Measurements from ENCODE around the gene YTHDF2. TPM values are rescaled to one million over a fixed set of nuclear protein-coding genes. Genes with fewer than 3 reads are reported as not detected.

YTHDF2 gene
- total RNA-seq, 2 donors from 2014 or later = 36.4 to 53.0 TPM

GRCh38 chr1:28751315-28752060, 14.7 kb downstream of the YTHDF2 start:
- peaks cover 3% of the 10 kb centered on the region for H3K36me3 ChIP-seq
- H3K4me1 ChIP-seq (ENCODE audit: control insufficient read depth in 1 of 2, low read depth in 2 of 2) = peaks cover 66 to 93% of the 10 kb centered on the region in 2 donors
- H3K27ac ChIP-seq = no peak overlapping the region
- DNase-seq (ENCODE audit: low spot score) = no peak
- TF ChIP-seq CTCF (IDR thresholded peaks at IDR 0.05) = no peak
- H3K27me3 ChIP-seq (replicated peaks; ENCODE audit: insufficient read depth) = no peaks in the 10 kb centered on the region
- H3K9me3 ChIP-seq = no peaks in the 10 kb centered on the region
- peak overlapping the region; percentile 22 for H3K4me3 ChIP-seq
- no peak for ATAC-seq (ENCODE audit: insufficient number of reproducible peaks, low FRiP score, low read depth)

- no peak for ATAC-seq (ENCODE audit: insufficient number of reproducible peaks, low FRiP score, low read depth)
- H3K36me3 ChIP-seq = peaks cover 5% of the 10 kb centered on the region
- no peaks in the 10 kb centered on the region for H3K9me3 ChIP-seq
- H3K4me3 ChIP-seq = peak overlapping the region; percentile 35
- H3K4me1 ChIP-seq (ENCODE audit: control insufficient read depth in 1 of 2, low read depth in 2 of 2) = peaks cover 39 to 62% of the 10 kb centered on the region in 2 donors
- no peak for DNase-seq (ENCODE audit: low spot score)
- H3K27ac ChIP-seq = no peak overlapping the region
- TF ChIP-seq CTCF (IDR thresholded peaks at IDR 0.05) = no peak
- H3K27me3 ChIP-seq (replicated peaks; ENCODE audit: insufficient read depth) = no peaks in the 10 kb centered on the region
Measured at GRCh38 chr1:28755701-28756100, 19.0 kb downstream of the YTHDF2 start.

GRCh38 chr1:28756846-28757245, 20.1 kb downstream of the YTHDF2 start:
- no peak for TF ChIP-seq CTCF (IDR thresholded peaks at IDR 0.05)
- H3K27me3 ChIP-seq (replicated peaks; ENCODE audit: insufficient read depth) = no peaks in the 10 kb centered on the region
- peaks cover 29 to 51% of the 10 kb centered on the region in 2 donors for H3K4me1 ChIP-seq (ENCODE audit: control insufficient read depth in 1 of 2, low read depth in 2 of 2)
- no peak overlapping the region for H3K4me3 ChIP-seq
- peaks cover 5% of the 10 kb centered on the region for H3K36me3 ChIP-seq
- DNase-seq (ENCODE audit: low spot score) (no peak), ATAC-seq (ENCODE audit: insufficient number of reproducible peaks, low FRiP score, low read depth) (no peak)
- H3K27ac ChIP-seq = no peak overlapping the region
- H3K9me3 ChIP-seq = no peaks in the 10 kb centered on the region

- peaks cover 5% of the 10 kb centered on the region for H3K36me3 ChIP-seq
- peaks cover 29 to 39% of the 10 kb centered on the region in 2 donors for H3K4me1 ChIP-seq (ENCODE audit: control insufficient read depth in 1 of 2, low read depth in 2 of 2)
- H3K9me3 ChIP-seq = no peaks in the 10 kb centered on the region
- no peak for TF ChIP-seq CTCF (IDR thresholded peaks at IDR 0.05)
- no peak overlapping the region for H3K27ac ChIP-seq
- H3K27me3 ChIP-seq (replicated peaks; ENCODE audit: insufficient read depth) = no peaks in the 10 kb centered on the region
- DNase-seq (ENCODE audit: low spot score) (no peak), ATAC-seq (ENCODE audit: insufficient number of reproducible peaks, low FRiP score, low read depth) (no peak)
- H3K4me3 ChIP-seq = no peak overlapping the region
Measured at GRCh38 chr1:28758420-28758819, 21.7 kb downstream of the YTHDF2 start.

GRCh38 chr1:28759257-28759656, 22.5 kb downstream of the YTHDF2 start:
- Histone ChIP-seq H3K27ac (no peak overlapping the region), H3K4me1 (ENCODE audit: control insufficient read depth in 1 of 2, low read depth in 2 of 2) (peaks cover 24 to 30% of the 10 kb centered on the region in 2 donors), H3K27me3 (replicated peaks; ENCODE audit: insufficient read depth) (no peaks in the 10 kb centered on the region), H3K9me3 (no peaks in the 10 kb centered on the region), H3K36me3 (peaks cover 5% of the 10 kb centered on the region), H3K4me3 (no peak overlapping the region)
- DNase-seq (ENCODE audit: low spot score) (no peak), ATAC-seq (ENCODE audit: insufficient number of reproducible peaks, low FRiP score, low read depth) (no peak)
- no peak for TF ChIP-seq CTCF (IDR thresholded peaks at IDR 0.05)

Measured in thoracic aorta (tissue), 2 donors.